Endothelial cell (in vitro differentiated cells): ENCODE measurements around the gene PITX1. TPM values are rescaled to one million over a fixed set of nuclear protein-coding genes. Genes with fewer than 3 reads are reported as not detected.

Experiments
- DNase-seq: peaks from one replicate; pipeline ENCODE4 v3.0.0; 2021; ENCODE audit warnings: low spot score
- H3K27ac Mint-ChIP-seq: one replicate; pipeline ENCODE4 v1.8.0; 2021; ENCODE audit warnings: mixed read lengths, inconsistent platforms; ENCODE audit not compliant: unreplicated experiment
- H3K27me3 Mint-ChIP-seq: one replicate; pipeline ENCODE4 v1.8.0; 2021; ENCODE audit warnings: mild to moderate bottlenecking, moderate library complexity, mixed read lengths, inconsistent platforms; ENCODE audit not compliant: unreplicated experiment
- H3K36me3 Mint-ChIP-seq: one replicate; pipeline ENCODE4 v1.8.0; 2021; ENCODE audit warnings: mild to moderate bottlenecking, low read depth, mixed read lengths, inconsistent platforms; ENCODE audit not compliant: unreplicated experiment
- H3K4me1 Mint-ChIP-seq: one replicate; pipeline ENCODE4 v1.8.0; 2021; ENCODE audit warnings: mild to moderate bottlenecking, mixed read lengths, inconsistent platforms; ENCODE audit not compliant: unreplicated experiment
- H3K4me3 Mint-ChIP-seq: one replicate; pipeline ENCODE4 v1.8.0; 2021; ENCODE audit warnings: mild to moderate bottlenecking, mixed read lengths, inconsistent platforms; ENCODE audit not compliant: unreplicated experiment
- H3K9me3 Mint-ChIP-seq: one replicate; pipeline ENCODE4 v1.8.0; 2021; ENCODE audit warnings: mixed read lengths, inconsistent platforms; ENCODE audit not compliant: unreplicated experiment
- total RNA-seq: library from RNA; stranded (reverse); fragmentation: NEBNext Ultra II Directional; extraction: Animal tissue kit (Norgen Biotek cat#: 25700); gene quantifications from one replicate; pipeline ENCODE4 v1.2.1, GENCODE V29; 2021; ENCODE audit not compliant: unreplicated experiment
- TF ChIP-seq, protein P1 (sequence below): fragments of 200-600 bp; sonication (generic); IDR thresholded peaks from one replicate; pipeline ENCODE4 v1.5.0; 2021; ENCODE audit warnings: antibody characterized with exemption; ENCODE audit not compliant: unreplicated experiment

The PITX1 gene
- total RNA-seq, 1 donor from 2014 or later = 0.87 TPM

DNA sequence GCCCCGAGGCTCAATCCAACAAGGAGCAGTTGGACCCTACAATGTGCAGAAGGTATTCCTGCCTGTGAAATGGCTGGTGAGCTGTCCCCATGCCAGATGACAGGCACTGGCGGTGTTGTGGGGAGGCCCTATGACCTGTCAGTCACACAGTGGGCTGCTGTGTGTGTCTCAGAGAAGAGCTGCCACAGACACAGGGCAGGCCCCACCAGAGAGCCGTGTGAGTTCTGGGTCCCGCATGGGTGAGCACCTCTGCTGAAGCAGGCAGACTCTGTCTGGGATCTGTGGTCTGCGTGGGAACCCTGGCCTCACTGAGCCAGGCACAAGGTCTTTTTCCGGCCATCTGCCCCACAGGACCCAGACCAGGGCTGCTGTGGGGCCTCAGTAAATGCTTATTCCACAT is 37.3 kb upstream of the PITX1 start:
- H3K27ac Mint-ChIP-seq = no peak overlapping the region
- no peaks in the 10 kb centered on the region for H3K9me3 Mint-ChIP-seq
- TF ChIP-seq, protein P1, sequence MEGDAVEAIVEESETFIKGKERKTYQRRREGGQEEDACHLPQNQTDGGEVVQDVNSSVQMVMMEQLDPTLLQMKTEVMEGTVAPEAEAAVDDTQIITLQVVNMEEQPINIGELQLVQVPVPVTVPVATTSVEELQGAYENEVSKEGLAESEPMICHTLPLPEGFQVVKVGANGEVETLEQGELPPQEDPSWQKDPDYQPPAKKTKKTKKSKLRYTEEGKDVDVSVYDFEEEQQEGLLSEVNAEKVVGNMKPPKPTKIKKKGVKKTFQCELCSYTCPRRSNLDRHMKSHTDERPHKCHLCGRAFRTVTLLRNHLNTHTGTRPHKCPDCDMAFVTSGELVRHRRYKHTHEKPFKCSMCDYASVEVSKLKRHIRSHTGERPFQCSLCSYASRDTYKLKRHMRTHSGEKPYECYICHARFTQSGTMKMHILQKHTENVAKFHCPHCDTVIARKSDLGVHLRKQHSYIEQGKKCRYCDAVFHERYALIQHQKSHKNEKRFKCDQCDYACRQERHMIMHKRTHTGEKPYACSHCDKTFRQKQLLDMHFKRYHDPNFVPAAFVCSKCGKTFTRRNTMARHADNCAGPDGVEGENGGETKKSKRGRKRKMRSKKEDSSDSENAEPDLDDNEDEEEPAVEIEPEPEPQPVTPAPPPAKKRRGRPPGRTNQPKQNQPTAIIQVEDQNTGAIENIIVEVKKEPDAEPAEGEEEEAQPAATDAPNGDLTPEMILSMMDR = no peak
- no peaks in the 10 kb centered on the region for H3K36me3 Mint-ChIP-seq
- H3K27me3 Mint-ChIP-seq = peaks cover 2% of the 10 kb centered on the region
- H3K4me1 Mint-ChIP-seq = peaks cover 6% of the 10 kb centered on the region
- H3K4me3 Mint-ChIP-seq = no peak overlapping the region
- DNase-seq = no peak

DNA sequence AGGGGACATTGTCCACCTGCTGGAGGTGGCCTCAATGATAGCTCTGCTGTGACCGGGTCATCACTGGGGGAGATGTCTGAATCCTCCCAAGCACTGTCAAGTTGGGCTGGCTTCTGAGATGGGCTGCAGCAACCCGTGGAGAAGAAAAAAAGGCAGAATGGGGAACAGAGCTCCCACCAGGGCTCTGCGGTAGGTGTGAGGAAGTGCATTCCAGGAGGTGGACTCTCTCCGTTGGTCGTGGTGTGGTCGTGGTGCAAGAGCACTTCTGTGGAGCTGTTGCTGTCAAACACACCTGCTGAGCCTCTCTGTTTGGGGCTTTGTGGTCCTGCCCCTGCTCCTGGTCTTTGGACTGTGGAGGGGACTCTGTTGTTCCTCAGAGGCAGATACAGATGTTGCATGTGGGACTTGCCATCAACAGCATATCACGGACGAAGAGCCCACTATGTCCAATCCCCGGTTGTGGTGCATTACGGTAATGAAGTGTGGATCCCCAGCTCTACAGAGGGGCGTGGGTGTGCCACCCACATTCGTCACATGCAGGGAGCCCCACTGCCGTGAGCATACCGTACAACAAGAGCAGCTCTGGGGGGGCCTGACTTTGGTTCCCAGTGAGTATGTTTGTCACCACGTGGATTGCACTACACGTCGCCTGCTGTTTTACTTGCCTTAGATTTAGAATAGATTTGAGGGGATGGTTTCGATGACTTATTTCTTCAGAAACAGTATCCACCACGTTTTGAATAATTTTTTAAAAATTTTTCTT is 36.0 kb upstream of the PITX1 start:
- H3K27ac Mint-ChIP-seq = no peak overlapping the region
- peaks cover 6% of the 10 kb centered on the region for H3K4me1 Mint-ChIP-seq
- TF ChIP-seq, protein P1 = no peak
- no peak overlapping the region for H3K4me3 Mint-ChIP-seq
- no peaks in the 10 kb centered on the region for H3K36me3 Mint-ChIP-seq
- no peak for DNase-seq
- no peaks in the 10 kb centered on the region for H3K9me3 Mint-ChIP-seq
- H3K27me3 Mint-ChIP-seq = peaks cover 2% of the 10 kb centered on the region

DNA sequence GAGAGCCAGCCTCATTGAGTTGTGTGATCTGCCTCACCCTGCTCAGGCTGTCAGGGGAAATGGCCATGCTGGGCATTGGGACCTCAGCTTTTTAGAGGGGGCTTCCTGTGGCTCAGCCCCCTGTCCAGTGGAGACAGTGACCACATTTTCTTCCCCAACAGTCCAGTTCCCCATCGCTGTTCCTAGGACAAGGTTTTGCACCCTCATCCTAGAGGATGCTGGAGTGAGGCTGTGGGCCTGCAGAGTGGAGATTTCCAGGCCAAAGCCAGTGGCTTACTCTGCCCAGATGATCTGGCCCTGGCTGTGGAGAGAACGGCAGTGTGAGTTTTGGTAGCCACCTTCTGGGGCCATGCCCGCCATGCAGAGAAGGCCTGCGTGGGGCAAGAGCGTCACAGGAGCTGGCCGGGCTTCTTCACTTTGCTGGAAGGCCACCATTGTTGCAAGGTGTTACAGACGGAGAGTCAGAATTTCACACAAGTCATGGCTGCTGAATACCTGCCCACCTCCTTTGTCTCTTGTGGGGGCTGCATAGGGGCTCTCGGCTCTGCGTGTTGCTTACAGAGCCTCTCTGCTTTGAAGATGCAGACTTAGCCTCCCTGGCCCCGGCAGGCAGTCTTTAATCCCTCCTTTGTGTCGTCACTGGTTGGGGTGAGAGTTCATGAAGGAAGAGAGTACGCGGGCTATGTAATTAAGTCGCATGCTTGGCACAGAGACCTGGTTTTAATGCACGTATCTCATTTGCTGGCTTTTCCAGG is 35.2 kb upstream of the PITX1 start:
- Mint-ChIP-seq H3K4me3 (no peak overlapping the region), H3K27ac (no peak overlapping the region), H3K4me1 (peaks cover 6% of the 10 kb centered on the region), H3K36me3 (no peaks in the 10 kb centered on the region), H3K27me3 (peaks cover 2% of the 10 kb centered on the region), H3K9me3 (no peaks in the 10 kb centered on the region)
- DNase-seq = no peak
- TF ChIP-seq, protein P1 = no peak

DNA sequence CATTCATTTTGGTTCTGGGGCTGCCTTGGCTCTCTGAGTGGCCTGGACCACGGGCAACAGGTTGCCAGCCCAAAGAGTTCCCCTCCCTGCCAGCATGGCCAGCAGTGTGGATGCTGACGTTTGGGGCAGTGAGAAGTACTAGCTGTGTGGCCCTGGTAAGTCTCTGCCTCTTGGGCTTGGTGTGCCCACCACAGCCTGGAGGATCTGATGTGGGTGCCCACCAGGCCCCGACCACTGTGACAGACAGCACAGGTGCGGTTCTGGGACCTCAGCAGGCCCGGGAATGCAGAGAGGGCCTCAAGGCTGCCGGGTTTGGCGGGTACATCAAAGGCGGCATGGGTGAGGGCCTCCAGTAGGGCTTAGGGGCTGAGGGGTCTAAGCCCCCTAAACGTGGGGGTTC is 33.6 kb upstream of the PITX1 start:
- Mint-ChIP-seq H3K4me1 (peaks cover 3% of the 10 kb centered on the region), H3K27ac (no peak overlapping the region), H3K9me3 (no peaks in the 10 kb centered on the region), H3K27me3 (peaks cover 5% of the 10 kb centered on the region), H3K36me3 (no peaks in the 10 kb centered on the region), H3K4me3 (no peak overlapping the region)
- no peak for DNase-seq
- TF ChIP-seq, protein P1 = no peak

DNA sequence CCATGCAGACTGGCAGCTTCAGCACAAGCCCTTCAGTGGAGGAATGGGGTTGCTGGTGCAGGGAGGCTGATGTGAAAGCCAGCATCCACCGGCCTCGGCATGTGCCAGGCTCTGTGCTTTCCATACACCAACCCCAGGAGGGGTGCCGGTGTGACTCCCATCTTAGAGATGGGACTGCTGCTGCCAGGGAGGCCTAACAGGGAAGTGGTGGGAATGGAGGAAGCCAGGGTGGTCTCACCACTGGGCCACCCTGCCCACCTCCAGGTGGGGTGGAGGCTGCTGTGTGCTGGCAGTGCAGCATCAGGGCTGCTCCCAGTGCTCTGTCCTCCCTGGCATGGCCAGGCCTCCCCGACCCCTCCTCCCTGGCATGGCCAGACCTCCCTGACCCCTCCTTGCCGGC is 32.8 kb upstream of the PITX1 start:
- DNase-seq = no peak
- Mint-ChIP-seq H3K36me3 (no peaks in the 10 kb centered on the region), H3K4me3 (no peak overlapping the region), H3K4me1 (peaks cover 3% of the 10 kb centered on the region), H3K27me3 (peaks cover 5% of the 10 kb centered on the region), H3K9me3 (no peaks in the 10 kb centered on the region), H3K27ac (no peak overlapping the region)
- TF ChIP-seq, protein P1 = no peak
